Measurements from ENCODE around the gene RNASE9.

DNA sequence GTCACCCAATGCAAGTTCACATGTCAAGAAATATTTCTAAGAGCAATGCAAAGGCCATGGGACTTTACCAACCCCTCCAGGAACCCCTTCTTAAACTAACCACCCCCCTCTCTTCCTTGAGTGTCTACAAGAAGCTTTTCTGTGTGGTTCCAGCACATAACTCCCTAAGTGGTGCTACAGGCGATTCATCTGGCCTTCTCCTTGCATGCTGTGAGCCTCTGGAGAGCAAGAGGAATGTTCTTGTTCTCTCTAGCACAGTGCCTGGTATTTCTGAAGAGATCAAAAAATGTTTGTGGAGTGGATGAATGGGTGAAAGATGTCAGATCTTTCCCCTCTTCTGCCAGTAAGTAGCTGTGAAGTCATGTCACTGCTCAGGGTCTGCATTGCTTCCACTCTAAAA is 36.3 kb upstream of the RNASE9 start:
- TF ChIP-seq CTCF (IDR thresholded peaks at IDR 0.05) (no peak), POLR2A (IDR thresholded peaks at IDR 0.05) (no peak), EP300 (IDR thresholded peaks at IDR 0.05) (no peak), POLR2AphosphoS5 (IDR thresholded peaks at IDR 0.05) (no peak)
